GM13977 (cell line): Measurements from ENCODE around the gene NUDT21.

Source experiments
- DNase-seq: peaks from one replicate; pipeline ENCODE4 v3.0.0; 2012; ENCODE audit warnings: low spot score
- in situ Hi-C: fragments of 300-500 bp; cut with MboI; formaldehyde crosslinking; loops from one replicate; pipeline ENCODE4 v1.12.0; 2022; ENCODE audit warnings: low sequenced_read_pairs, low pct_unique_long_range_greater_than_20kb, mixed read lengths, inconsistent platforms; ENCODE audit not compliant: unreplicated experiment
- TF ChIP-seq, protein P1 (sequence below): IDR thresholded peaks from 2 replicates; pipeline ENCODE4 v1.5.1; 2012; ENCODE audit warnings: mild to moderate bottlenecking, control low read depth; ENCODE audit not compliant: insufficient read depth; ENCODE audit errors: extremely low read depth, missing control alignments

The NUDT21 gene

GRCh38 chr16:56424791-56425438 is 26.2 kb downstream of the NUDT21 start:
- no peak for DNase-seq
- in situ Hi-C loops, result no loop called here
- TF ChIP-seq, protein P1, sequence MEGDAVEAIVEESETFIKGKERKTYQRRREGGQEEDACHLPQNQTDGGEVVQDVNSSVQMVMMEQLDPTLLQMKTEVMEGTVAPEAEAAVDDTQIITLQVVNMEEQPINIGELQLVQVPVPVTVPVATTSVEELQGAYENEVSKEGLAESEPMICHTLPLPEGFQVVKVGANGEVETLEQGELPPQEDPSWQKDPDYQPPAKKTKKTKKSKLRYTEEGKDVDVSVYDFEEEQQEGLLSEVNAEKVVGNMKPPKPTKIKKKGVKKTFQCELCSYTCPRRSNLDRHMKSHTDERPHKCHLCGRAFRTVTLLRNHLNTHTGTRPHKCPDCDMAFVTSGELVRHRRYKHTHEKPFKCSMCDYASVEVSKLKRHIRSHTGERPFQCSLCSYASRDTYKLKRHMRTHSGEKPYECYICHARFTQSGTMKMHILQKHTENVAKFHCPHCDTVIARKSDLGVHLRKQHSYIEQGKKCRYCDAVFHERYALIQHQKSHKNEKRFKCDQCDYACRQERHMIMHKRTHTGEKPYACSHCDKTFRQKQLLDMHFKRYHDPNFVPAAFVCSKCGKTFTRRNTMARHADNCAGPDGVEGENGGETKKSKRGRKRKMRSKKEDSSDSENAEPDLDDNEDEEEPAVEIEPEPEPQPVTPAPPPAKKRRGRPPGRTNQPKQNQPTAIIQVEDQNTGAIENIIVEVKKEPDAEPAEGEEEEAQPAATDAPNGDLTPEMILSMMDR, result no peak

GRCh38 chr16:56424404-56424764 is 26.7 kb downstream of the NUDT21 start:
- in situ Hi-C loops, result no loop called here
- TF ChIP-seq, protein P1, result no peak
- no peak for DNase-seq

DNA sequence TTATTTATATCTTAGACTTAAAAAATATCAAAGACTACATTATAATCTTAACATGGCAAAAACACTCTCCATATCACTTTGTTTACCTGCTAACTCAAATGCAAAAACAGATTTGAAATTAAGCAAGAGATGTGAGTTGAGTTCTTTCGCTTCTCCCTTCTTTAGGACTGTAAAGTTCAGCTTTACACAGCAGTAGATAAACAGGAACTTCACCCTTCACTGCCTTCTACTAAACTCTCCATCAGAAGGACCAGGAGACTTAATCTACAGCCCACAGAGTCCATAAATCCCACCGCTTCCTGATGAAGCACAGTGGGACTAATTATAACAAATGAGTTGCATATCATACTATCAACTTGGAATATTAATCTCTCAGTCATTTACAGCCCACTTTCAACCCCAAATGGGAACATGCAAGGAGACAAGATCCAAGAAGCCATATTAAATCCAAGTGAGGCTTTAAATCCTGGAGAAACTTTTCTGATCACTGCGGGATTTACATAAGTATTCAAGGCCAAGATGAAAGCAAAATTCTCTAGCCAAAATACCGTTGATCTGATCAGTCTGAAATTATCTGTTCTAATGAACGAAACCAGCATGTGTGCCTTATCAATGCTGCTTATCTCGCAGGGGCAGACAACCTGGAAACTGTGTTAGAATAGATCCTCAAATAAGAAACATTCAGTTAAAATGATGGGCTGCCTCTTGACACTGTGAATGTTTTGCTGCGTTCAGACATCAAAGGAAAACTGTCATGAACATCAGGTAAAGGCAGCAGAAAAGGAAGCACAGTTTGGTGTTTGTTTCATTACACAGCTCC is 27.3 kb downstream of the NUDT21 start:
- TF ChIP-seq, protein P1, result no peak
- in situ Hi-C loops, result no loop called here
- peak; percentile 51 for DNase-seq

DNA sequence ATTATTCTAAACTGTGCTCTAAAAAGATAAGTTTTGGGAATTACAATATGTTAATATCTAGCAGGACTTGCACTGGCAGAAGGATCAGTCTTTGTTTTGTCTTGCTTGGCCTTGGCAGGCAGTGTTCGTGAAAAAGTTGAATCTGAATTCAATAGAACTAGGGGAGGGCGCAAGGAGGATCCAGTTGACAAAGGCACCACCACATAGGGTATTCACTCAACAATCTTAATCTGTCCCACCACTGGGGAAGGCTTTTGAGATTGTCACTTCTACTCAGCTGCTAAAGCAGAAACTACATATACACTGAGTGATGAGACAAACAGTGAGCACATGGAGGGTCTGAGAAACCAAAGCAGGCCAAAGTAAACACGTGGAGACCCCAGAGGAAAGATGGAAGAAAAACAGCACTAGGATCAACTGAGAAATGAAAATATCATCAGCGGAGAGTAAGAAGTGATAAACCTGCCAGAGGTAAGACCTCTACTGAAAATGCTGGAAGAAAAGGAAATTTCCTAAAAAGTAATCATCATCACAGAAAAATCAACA is 28.2 kb downstream of the NUDT21 start:
- no peak for DNase-seq
- TF ChIP-seq, protein P1, result no peak
- in situ Hi-C loops, result no loop called here

GRCh38 chr16:56421976-56422669 is 29.0 kb downstream of the NUDT21 start:
- TF ChIP-seq, protein P1, result no peak
- in situ Hi-C loops, result no loop called here
- DNase-seq, result no peak

DNA sequence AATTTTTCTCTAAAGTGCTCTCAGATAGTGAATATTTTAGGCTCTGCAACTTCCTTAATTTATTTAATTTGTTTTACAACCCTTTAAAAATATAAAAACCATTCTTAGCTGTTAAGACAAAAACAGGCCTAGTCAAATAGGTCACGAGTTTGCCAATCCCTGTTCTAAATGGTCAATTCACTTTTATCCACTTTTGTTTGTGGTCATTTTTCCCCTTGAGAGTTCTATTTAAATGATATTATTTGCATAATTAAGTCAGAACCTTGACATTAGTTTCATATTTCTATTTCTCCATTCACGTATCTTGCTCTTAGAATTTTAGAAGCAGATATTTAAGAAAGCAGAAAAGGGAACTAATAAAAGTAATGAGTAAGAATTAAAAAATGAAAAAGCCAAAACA is 29.8 kb downstream of the NUDT21 start:
- DNase-seq, result no peak
- in situ Hi-C loops, result no loop called here
- TF ChIP-seq, protein P1, result no peak
